DMS153 treated with DMSO at 0.1 percent for 48 hours (cell line): Measurements from ENCODE around the gene CADPS.

ENCODE experiments used
- DNase-seq: peaks from one replicate; lab custom pipeline; 2025; ENCODE audit not compliant: unreplicated experiment; lab: John Stamatoyannopoulos, UW

CADPS gene

GRCh38 chr3:62378311-62378789, 496.9 kb downstream of the CADPS start:
- DNase-seq: no peak

GRCh38 chr3:62376906-62377877, 498.0 kb downstream of the CADPS start:
- DNase-seq: no peak

GRCh38 chr3:62376454-62376720, 498.8 kb downstream of the CADPS start:
- DNase-seq: no peak

GRCh38 chr3:62375655-62376453, 499.4 kb downstream of the CADPS start:
- no peak for DNase-seq

GRCh38 chr3:62374341-62375218, 500.6 kb downstream of the CADPS start:
- no peak for DNase-seq

- DNase-seq: no peak
Observed at GRCh38 chr3:62373714-62374333, 501.4 kb downstream of the CADPS start.

GRCh38 chr3:62373215-62373614, 502.0 kb downstream of the CADPS start, which contains the start of gene FEZF2:
FEZF2 (minus strand) TSS chr3:62373550; CDS start chr3:62372868, 682 bp downstream.
- no peak for DNase-seq

- DNase-seq: no peak
Observed at GRCh38 chr3:62372621-62373041, 502.6 kb downstream of the CADPS start.

- no peak for DNase-seq
Observed at GRCh38 chr3:62371720-62372591, 503.3 kb downstream of the CADPS start.

- DNase-seq: no peak
Observed at GRCh38 chr3:62370858-62371719, 504.1 kb downstream of the CADPS start.

- DNase-seq: no peak
Observed at GRCh38 chr3:62370112-62370857, 504.9 kb downstream of the CADPS start.

- DNase-seq: no peak
Observed at GRCh38 chr3:62369476-62369743, 505.8 kb downstream of the CADPS start.

- no peak for DNase-seq
Observed at GRCh38 chr3:62368705-62369475, 506.3 kb downstream of the CADPS start.

- no peak for DNase-seq
Observed at GRCh38 chr3:62368290-62368704, 506.9 kb downstream of the CADPS start.

- no peak for DNase-seq
Observed at GRCh38 chr3:62367763-62368195, 507.4 kb downstream of the CADPS start.

- no peak for DNase-seq
Observed at GRCh38 chr3:62366126-62366484, 509.1 kb downstream of the CADPS start.

GRCh38 chr3:62365391-62366125, 509.7 kb downstream of the CADPS start:
- DNase-seq: no peak
